ENCODE measurements around the gene GP5.

Gene GP5

DNA sequence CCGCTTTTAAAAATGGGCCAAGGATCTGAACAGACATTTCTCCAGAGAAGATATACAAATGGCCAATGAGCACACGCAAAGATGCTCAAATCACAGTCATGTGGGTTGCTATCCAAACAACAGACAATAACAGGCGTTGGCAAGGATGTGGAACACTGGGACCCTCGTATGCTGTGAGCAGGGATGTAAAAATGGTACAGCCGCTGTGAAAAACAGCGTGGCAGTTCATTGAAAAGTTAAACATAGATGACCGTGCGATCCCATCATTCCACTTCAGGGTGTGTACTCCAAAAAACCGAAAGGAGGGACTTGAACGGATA is 22.9 kb downstream of the GP5 start:
- no peak for DNase-seq (ENCODE audit: low read depth in 2 of 2)

DNA sequence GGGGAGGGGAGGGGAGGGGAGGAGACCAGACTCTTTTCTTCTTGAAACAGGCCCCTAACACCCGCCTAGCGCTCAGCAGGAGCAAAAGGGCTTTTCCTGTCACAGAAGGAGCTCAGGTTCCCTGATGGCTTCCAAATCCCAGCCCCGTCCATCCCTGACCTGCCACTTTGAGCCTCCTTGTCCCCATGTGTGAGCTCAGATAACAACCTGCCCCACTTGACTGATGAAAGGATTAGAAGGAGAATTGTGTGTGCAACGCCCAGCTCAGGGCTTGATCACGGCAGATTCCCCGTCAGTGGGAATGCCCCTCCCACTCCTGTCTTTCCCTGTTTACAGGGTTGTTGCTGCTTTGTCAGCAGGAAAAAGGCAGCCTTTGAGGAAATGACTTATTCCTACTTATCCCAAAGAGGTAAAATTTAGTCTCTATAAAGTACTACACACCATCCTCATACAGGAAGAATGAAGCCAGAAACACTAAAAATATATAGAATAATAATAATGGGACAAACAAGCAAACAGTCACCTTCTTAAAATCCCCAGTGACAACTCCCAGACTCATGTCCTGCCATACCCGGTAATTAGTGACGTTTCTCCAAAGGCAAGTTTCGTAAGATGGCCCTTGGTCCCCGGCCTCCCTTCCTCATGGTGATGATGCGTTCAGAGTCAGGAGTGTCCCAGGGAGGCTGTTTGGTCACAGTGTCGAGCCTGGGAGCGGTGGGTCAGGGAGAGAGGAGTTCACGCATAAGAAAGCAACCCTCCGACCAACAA is 23.4 kb downstream of the GP5 start:
- no peak for DNase-seq (ENCODE audit: low read depth in 2 of 2)

GRCh38 chr3:194374935-194375334 is 24.1 kb downstream of the GP5 start:
- DNase-seq (ENCODE audit: low read depth in 2 of 2): no peak

DNA sequence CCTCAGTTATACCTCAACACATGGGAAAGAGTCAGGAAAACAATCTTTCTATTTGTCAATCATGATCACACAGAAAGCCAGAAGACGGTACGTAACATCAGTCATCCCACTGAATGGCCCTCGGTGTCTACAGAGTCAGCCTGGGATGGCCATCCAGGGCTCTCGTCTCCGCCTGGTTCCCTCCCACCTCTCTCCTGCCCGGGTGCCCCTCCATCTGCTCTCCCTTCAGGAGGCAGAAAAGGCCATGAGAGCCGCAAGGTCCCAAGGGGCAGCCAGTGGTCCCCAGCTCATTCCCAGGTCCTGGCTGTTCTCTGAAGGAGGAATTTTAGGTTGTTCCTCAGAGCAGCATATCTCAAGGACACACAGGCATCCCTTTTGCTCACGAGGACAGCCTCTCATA is 25.2 kb downstream of the GP5 start:
- DNase-seq (ENCODE audit: low read depth in 2 of 2): no peak

GRCh38 chr3:194373028-194373427 is 26.0 kb downstream of the GP5 start:
- DNase-seq (ENCODE audit: low read depth in 2 of 2): no peak

- DNase-seq (ENCODE audit: low read depth in 2 of 2): no peak
Observed at GRCh38 chr3:194370753-194371152, 28.3 kb downstream of the GP5 start.

DNA sequence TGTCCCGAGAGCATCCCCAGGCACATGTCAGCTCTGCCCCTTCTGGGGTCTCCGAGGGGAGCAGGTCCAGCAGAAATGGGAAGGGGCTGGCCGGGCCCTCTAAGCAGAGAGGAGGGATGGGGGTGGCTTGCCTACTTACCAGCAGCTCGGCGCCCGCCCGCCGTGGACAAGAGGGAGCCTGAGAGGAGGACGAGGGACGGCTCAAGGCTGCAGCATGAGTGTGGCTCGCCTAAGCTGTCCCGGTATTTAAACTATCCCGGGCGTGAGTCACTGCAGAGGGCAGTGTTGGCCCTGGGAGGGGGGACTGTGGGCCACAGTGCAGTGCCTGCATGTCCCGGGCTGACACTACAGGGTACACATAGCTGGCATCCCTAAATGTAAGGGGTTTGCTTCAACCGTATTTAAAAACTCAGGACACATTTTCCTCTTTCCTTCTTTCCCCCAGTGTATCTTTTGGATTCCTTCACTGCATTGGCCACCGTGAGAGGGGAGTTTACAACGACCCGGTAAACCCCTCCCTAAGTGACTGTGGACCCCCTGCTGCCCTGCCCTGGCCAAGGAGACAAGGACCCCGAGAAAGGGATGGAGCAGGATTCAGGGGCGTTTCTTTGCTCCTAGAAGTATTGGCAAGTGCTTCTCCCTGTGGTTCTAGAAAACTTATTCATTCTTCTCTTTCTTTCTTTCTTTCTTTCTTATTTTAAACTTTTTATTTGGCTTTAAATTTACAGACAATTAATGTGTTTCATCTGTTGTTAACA is 29.4 kb downstream of the GP5 start, which contains the start of gene LRRC15:
Gene LRRC15 (minus strand): TSS at position 222 of the 758 bp plus-strand sequence. CDS start 8,700 bp downstream, outside the sequence.
- DNase-seq (ENCODE audit: low read depth in 2 of 2): no peak

GRCh38 chr3:194368918-194369317 is 30.1 kb downstream of the GP5 start:
- DNase-seq (ENCODE audit: low read depth in 2 of 2): no peak

DNA sequence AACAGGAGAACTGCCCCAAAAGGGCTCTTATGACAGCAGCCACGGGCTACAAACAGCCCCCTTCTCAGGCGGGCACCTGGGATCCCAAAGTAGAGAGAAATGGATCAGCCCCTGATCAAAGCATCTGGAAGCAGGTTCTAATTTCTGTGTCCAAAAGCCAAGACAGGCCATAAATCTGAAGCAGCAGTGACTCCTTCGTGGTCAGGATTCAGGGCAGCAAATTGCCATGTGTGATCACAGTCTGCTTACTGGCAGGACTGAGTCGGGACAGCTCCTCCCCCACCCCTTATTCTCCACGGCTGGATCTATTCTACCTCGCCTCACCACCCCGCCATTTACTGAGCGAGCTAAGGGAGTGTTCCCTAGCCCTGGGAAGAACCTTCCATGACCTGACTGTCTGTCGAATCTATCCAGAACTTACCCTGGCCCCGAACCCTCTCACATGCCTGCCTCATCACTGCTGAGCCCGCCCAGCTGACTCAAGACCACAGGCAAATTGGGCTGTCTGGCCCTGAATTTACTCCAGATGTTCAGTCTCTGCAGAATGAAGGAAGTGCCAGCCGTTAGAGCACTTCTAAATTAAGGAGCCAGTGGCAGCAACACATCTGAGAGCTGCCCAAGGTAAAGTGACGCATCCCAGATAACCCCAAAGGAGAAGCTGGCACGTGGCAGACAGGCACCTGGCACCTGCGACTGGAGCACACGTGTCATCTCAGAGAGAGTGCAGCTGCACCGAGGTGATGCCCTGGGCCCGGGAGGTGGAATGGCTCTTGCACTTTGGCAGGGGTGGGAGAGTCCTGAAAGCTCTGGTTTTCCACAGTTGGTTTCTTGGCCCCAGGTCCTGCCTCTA is 30.8 kb downstream of the GP5 start:
- no peak for DNase-seq (ENCODE audit: low read depth in 2 of 2)

DNA sequence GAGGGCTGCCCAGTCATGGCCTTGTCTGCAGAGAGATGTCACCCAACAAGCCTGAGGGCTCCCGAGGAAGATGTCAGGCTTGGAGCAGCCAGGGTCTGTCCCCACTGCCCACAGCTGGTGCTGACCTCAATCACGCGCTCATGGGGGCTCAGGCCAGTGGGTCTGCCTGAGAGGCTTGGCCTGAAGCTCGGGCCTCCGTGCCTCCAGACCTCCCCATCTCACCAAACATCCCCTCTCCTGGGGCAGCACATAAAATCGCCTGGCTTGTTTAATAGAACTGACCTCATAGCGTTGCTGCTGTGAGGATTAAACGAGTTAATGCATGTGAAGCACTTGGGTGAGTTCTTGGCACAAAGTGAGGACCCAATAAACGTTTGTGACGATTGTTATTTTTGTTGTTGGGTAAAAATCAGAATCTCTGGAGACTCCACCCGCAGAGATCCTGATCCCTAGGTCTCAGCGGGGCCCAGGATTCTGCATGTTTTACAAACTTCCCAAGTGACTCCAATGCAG is 33.0 kb downstream of the GP5 start:
- DNase-seq (ENCODE audit: low read depth in 2 of 2): no peak

- no peak for DNase-seq (ENCODE audit: low read depth in 2 of 2)
Observed at GRCh38 chr3:194365526-194365925, 33.5 kb downstream of the GP5 start.

DNA sequence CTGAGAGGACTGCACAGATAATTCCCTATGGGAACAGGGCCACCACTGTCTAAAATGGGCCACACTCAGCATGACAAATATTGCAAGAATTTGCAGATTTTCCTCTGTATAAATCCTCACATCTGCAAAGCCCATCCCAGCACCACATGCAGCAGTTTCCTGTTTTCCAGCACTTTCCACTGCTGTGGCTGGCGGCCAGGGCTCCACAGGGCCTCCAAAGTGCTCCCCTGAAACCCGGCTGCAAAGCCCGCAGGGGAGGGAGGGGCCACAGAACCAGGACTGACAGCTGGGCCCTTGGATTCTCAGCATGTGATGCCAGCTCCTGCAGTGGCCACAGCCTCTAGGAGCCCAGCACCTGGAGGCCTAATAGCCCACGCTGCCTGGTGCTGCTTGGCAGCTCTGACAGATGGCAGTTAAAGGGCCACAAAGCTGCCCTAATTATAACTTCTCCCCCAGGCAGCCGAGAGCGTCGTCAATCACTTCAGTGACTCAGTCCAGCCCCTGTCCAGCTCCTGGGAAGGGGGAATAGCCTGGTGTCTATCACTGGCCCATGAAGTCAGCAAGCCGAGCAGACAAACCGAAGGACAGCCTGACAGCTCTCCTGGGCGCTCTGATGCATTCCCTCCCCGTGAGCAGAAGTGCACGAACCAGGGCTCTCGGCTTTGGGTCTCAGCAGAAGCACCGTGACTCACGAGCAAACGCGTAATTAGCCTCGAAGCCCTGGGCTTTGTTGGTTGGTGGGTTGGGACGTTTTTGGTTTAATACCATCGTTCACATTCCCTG is 34.2 kb downstream of the GP5 start:
- DNase-seq (ENCODE audit: low read depth in 2 of 2): no peak

- DNase-seq (ENCODE audit: low read depth in 2 of 2): no peak
Observed at GRCh38 chr3:194364314-194364651, 34.8 kb downstream of the GP5 start.

- no peak for DNase-seq (ENCODE audit: low read depth in 2 of 2)
Observed at GRCh38 chr3:194360568-194360967, 38.5 kb downstream of the GP5 start.

DNA sequence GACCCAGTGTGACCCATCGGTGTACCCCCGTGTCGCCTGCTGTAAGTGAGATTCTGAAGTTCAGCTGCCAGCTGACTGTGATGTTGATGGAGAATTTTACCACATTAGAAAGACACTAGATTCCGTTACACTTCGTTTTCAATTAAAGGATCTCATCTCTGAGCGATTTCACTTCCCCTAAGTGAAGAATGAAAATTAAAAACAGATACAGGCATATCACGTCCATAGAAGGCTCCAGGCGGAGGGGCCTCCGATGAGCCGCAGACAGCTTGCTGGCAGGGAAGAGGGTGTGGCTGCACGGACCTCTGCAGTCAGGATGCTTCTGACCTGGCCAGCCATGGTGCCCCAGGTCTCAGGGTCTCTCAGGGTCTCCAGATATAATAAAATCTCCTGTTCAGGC is 41.4 kb downstream of the GP5 start:
- DNase-seq (ENCODE audit: low read depth in 2 of 2): no peak

DNA sequence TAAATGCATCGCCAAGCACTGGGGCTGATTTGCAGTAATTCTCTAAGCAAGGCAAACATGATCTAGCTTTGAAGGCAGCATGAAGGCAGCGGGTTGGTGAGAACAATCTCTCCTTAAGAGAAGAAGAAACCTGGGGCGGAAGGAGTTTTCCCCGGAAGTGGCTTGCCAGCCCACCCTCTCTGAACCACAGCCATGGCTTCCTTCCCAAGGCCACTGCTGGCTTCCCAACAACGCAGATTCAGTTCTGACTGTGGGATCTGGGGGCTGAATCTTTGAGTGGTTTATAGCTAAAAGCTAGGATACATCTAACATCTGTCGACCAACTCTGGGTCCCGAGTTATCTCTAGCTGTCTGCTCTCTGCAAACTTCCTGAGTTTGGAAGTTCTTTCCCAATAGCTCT is 43.7 kb downstream of the GP5 start:
- DNase-seq (ENCODE audit: low read depth in 2 of 2): no peak

DNA sequence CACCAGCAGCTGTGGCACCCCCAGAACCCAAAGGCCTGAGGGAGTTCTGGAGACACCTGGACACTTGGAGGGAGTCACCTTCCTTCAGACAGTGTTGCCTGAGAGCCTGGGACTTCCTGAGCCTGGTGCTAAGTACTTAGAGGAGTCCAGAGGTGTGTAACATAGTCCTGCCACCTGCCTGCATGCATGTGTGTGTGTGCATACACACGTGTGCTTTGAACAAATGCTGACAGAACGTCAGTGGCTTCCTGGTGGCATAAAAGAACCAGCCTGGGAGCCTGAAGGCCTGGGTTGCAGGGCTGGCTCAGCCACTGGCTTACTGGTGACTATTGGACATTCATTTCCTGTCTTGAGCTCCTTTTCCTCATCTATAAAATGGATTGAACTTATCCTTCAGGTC is 44.8 kb downstream of the GP5 start:
- DNase-seq (ENCODE audit: low read depth in 2 of 2): no peak

DNA sequence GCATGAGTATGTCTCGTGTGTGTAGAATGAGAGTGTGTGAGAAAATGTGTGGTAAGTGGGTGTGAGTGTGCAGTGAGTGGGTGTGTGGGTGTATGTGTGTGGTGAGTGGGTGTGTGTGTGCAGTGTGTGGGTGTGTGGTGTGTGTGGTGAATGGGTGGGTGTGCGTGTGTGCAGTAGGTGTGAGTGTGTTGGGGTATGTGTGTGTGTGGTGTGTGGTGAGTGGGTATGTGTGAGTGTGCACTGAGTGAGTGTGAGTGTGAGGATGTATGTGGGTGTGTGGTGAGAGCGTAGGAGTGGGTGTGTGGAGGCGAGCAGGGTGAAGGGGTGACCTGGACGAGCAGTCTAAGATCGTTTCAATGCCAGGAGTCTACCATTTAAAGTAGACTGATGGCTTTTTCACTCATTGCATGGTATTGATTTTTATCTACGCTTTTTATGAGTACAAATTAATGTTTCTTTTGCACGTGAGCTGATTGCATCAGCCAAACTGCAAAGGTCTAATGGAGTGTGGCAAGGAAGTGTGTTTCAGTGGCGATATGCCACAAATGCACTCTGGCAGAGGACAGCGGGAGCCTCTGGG is 46.3 kb downstream of the GP5 start:
- no peak for DNase-seq (ENCODE audit: low read depth in 2 of 2)

DNA sequence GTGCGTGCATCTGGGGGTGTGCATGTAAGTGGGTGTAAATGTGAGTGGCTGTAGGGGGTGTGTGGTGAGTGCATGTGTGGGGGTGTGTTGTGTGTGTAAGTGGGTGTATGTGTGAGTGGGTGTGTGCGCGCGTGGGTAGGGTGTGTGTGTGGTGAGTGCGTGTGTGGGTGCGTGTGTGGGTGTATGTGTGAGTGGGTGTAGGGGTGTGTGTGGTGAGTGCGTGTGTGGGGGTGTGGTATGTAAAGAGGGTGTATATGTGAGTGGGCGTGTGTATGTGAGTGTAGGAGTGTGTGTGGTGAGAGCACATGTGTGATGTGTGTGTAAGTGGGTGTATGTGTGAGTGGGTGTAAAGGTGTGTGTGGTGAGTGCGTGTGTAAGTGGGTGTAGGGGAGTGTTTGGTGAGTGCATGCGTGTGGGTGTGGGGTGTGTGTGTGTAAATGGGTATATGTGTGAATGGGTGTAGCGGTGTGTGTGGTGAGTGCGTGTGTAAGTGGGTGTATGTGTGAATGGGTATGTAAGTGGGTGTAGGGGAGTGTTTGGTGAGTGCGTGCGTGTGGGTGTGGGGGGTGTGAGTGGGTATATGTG is 47.0 kb downstream of the GP5 start:
- DNase-seq (ENCODE audit: low read depth in 2 of 2): no peak

- no peak for DNase-seq (ENCODE audit: low read depth in 2 of 2)
Observed at GRCh38 chr3:194351080-194351672, 47.9 kb downstream of the GP5 start, which contains the start of gene CPN2. Gene CPN2, minus strand, starts transcription at chr3:194351328. Its CDS starts 8,626 bp downstream, at chr3:194342702.
